ENCODE data around the gene STXBP6.

Gene STXBP6

DNA sequence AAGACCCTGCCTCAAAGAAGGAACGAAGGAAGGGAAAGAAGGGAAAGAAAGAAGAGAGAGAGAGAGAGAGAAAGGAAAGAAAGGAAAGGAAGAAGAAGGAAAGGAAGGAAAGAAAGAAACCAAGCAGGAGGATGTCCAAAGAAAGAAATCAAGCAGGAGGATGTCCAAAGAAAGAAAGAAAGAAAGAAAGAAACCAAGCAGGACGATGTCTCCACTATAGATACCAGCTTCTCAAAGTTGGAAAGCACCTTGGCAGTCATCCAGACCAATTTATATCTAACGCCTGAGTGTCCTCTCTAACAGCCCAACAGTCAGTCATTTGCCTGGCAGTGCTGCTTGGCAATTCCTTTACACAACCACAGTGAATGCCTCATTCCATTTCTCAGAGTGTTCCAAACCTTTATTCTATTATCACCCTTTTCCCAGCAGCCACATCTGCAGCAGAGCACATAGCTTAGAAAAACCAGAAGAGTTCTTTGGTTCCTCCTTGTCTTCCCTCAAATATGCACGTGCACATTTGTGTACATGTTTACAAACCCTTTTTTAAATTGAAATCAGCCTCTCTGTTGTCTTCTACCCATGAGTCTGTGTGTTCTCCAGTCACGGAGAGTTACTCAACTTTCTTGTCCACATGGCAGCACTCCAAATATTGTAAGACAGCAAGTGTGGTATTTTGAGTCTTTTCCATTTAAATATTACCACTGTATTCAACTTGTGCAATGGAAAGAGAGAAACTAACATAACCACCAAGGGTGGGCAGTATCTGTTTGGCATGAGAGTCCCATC, 138.4 kb downstream of the STXBP6 start:
- no peak overlapping the region for H3K27ac ChIP-seq (ENCODE audit: low read depth in 2 of 2, low read length in 2 of 2)
- H3K4me1 ChIP-seq (ENCODE audit: control insufficient read depth in 2 of 2, insufficient read depth in 2 of 2, low read length in 2 of 2), result peaks cover 0 to 14% of the 10 kb centered on the region in 2 donors
- no peaks in the 10 kb centered on the region for H3K27me3 ChIP-seq (ENCODE audit: control insufficient read depth in 2 of 2, insufficient read depth in 2 of 2, low read length in 2 of 2)
- no peaks in the 10 kb centered on the region for H3K36me3 ChIP-seq (ENCODE audit: control insufficient read depth in 2 of 2, insufficient read depth in 2 of 2, low read length in 2 of 2)
- H3K9ac ChIP-seq (ENCODE audit: low read depth in 1 of 2, low read length in 2 of 2), result no peak overlapping the region
- H3K9me3 ChIP-seq (ENCODE audit: control insufficient read depth in 2 of 2, low read length in 2 of 2), result no peaks in the 10 kb centered on the region
- no peak overlapping the region for H3K4me3 ChIP-seq (ENCODE audit: low read length in 2 of 2)

DNA sequence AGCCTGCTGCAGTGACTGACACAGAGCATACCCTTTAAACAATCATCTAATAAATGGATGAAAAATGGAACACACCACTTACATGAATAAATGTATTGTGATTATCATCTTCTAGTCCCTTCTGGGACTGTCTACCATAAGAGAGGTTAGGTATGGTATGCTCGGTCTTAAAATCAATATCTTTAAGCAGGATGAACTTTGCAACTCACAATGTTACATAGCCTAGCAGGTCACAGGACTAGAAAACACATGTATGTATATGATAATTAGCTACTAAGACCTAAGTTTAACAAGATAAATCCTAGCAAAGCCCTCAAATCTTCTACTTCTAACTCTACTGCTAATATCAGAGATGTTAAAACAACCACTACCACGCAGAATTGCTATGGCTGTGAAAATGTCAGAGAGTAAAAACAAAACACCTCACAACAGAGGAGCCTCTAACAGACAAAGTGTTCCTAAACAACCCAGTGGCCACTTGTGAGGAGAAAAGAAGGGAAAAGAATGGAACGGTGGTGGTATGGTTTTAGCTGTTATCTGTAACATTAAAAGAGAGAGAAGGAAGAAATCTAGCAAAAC, 139.4 kb downstream of the STXBP6 start:
- no peaks in the 10 kb centered on the region for H3K9me3 ChIP-seq (ENCODE audit: control insufficient read depth in 2 of 2, low read length in 2 of 2)
- H3K27me3 ChIP-seq (ENCODE audit: control insufficient read depth in 2 of 2, insufficient read depth in 2 of 2, low read length in 2 of 2), result no peaks in the 10 kb centered on the region
- H3K9ac ChIP-seq (ENCODE audit: low read depth in 1 of 2, low read length in 2 of 2), result no peak overlapping the region
- H3K36me3 ChIP-seq (ENCODE audit: control insufficient read depth in 2 of 2, insufficient read depth in 2 of 2, low read length in 2 of 2), result no peaks in the 10 kb centered on the region
- no peak overlapping the region for H3K4me3 ChIP-seq (ENCODE audit: low read length in 2 of 2)
- H3K27ac ChIP-seq (ENCODE audit: low read depth in 2 of 2, low read length in 2 of 2), result no peak overlapping the region
- peaks cover 0 to 12% of the 10 kb centered on the region in 2 donors for H3K4me1 ChIP-seq (ENCODE audit: control insufficient read depth in 2 of 2, insufficient read depth in 2 of 2, low read length in 2 of 2)

DNA sequence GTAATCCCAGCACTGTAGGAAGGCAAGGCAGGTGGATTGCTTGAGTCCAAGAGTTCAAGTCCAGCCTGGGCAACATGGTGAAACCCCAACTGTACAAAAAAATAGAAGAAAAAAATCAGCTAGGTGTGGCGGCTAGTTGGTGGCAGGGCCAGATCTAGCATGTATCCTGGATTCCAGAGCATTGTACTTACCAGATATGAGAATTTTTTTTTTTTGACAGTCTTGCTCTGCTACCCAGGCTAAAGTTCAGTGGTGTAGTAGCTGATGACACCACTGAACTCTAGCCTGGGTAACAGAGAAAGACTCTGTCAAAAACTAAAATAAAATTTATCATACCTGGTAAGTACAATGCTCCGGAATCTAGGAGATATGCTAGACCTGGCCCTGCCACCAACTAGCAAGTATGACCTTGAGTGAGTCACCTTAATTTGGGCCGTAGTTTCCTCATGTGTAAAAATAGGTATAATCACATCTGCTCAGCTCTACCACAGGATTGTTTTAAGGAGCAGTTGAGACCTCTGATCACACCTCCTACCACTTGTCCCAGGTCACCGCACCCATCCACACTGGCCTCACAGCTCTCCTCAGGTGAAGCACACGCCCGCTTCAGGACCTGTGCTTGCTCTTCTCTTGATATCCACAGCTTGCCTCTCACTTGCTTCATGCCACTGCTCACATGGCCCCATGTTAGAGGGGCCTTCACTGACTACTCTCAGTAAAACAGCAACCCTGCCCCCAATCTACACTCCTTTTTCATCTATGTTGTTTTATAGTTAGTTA, 140.2 kb downstream of the STXBP6 start:
- H3K4me3 ChIP-seq (ENCODE audit: low read length in 2 of 2), result no peak overlapping the region
- no peaks in the 10 kb centered on the region for H3K9me3 ChIP-seq (ENCODE audit: control insufficient read depth in 2 of 2, low read length in 2 of 2)
- no peak overlapping the region for H3K27ac ChIP-seq (ENCODE audit: low read depth in 2 of 2, low read length in 2 of 2)
- no peaks in the 10 kb centered on the region for H3K36me3 ChIP-seq (ENCODE audit: control insufficient read depth in 2 of 2, insufficient read depth in 2 of 2, low read length in 2 of 2)
- no peak overlapping the region for H3K9ac ChIP-seq (ENCODE audit: low read depth in 1 of 2, low read length in 2 of 2)
- H3K4me1 ChIP-seq (ENCODE audit: control insufficient read depth in 2 of 2, insufficient read depth in 2 of 2, low read length in 2 of 2), result peaks cover 0 to 12% of the 10 kb centered on the region in 2 donors
- no peaks in the 10 kb centered on the region for H3K27me3 ChIP-seq (ENCODE audit: control insufficient read depth in 2 of 2, insufficient read depth in 2 of 2, low read length in 2 of 2)

DNA sequence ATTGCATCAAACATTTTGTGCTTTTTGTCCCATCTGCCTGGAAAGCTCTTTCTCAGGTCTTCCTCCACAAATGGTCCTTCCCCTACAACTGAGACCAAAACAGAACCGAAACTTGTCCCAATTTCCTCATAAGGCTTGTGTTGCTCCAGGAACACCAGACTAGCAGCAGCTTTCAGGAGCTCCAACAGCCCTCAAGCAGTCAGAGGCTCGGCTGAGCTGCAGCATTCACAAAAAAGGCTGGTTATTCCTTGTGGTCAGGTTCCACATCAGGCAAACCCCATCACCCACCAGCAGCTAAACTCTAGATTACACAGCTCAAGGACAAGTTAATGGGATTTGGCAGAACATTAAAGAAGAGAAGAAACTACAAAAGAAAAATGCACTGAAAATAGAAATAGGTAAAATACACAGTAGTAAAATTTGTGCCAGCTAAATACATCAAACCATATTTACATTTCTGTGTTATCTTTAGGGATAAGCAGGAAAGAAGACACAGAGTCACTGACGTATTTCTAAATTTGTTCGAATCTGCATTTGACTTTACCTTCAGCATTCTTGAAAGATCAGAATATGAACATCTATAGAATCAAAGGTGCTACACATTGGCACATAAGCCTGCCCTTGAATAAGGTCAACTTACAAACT, 141.2 kb downstream of the STXBP6 start:
- no peak overlapping the region for H3K27ac ChIP-seq (ENCODE audit: low read depth in 2 of 2, low read length in 2 of 2)

DNA sequence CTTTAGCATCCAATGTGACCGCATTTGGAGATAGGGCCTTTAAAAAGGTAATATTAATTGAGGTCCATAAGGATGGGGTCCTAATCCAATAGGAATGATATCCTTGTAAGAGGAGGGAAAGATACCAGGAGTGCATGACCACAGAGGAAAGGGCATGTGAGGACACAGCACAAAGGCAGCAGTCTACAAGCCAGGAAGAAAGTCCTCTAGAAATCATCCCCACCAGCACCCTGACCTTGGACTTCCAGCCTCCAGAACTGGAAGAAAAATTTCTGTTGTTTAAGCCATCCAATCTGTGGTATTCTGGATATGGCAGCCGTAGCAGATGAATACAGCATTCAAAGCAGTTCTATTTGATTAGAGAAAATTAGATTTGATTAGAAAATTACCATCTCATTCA, 145.4 kb downstream of the STXBP6 start:
- Histone ChIP-seq H3K27me3 (ENCODE audit: control insufficient read depth in 2 of 2, insufficient read depth in 2 of 2, low read length in 2 of 2) (no peaks in the 10 kb centered on the region), H3K4me3 (ENCODE audit: low read length in 2 of 2) (no peak overlapping the region), H3K9ac (ENCODE audit: low read depth in 1 of 2, low read length in 2 of 2) (no peak overlapping the region), H3K9me3 (ENCODE audit: control insufficient read depth in 2 of 2, low read length in 2 of 2) (no peaks in the 10 kb centered on the region), H3K4me1 (ENCODE audit: control insufficient read depth in 2 of 2, insufficient read depth in 2 of 2, low read length in 2 of 2) (no peaks in the 10 kb centered on the region), H3K36me3 (ENCODE audit: control insufficient read depth in 2 of 2, insufficient read depth in 2 of 2, low read length in 2 of 2) (no peaks in the 10 kb centered on the region), H3K27ac (ENCODE audit: low read depth in 2 of 2, low read length in 2 of 2) (no peak overlapping the region)

More for the DNA sequence above, 141.2 kb downstream of the STXBP6 start:
- no peaks in the 10 kb centered on the region for H3K27me3 ChIP-seq (ENCODE audit: control insufficient read depth in 2 of 2, insufficient read depth in 2 of 2, low read length in 2 of 2)
- H3K4me3 ChIP-seq (ENCODE audit: low read length in 2 of 2), result no peak overlapping the region
- no peak overlapping the region for H3K9ac ChIP-seq (ENCODE audit: low read depth in 1 of 2, low read length in 2 of 2)
- H3K9me3 ChIP-seq (ENCODE audit: control insufficient read depth in 2 of 2, low read length in 2 of 2), result no peaks in the 10 kb centered on the region
- H3K4me1 ChIP-seq (ENCODE audit: control insufficient read depth in 2 of 2, insufficient read depth in 2 of 2, low read length in 2 of 2), result peaks cover 0 to 12% of the 10 kb centered on the region in 2 donors
- no peaks in the 10 kb centered on the region for H3K36me3 ChIP-seq (ENCODE audit: control insufficient read depth in 2 of 2, insufficient read depth in 2 of 2, low read length in 2 of 2)

DNA sequence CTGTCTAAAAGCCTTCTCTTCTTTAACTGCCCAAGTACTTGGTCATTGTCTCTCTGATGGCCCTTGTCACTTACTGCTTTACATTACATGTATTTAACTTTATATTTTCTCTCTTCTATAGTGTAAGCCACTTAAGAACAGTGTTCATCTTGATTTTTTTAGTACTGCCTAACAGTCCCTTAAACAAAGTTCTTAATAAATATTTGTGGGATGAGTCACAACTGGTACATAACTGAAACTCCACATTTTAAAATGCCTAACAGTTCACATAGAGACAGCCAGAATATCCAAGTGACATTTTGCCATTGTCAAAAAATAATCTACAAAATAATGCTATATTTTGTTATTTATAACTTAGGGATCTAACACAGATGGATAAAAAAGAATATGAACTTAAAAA, 146.6 kb downstream of the STXBP6 start:
- Histone ChIP-seq H3K27ac (ENCODE audit: low read depth in 2 of 2, low read length in 2 of 2) (no peak overlapping the region), H3K9ac (ENCODE audit: low read depth in 1 of 2, low read length in 2 of 2) (no peak overlapping the region)

DNA sequence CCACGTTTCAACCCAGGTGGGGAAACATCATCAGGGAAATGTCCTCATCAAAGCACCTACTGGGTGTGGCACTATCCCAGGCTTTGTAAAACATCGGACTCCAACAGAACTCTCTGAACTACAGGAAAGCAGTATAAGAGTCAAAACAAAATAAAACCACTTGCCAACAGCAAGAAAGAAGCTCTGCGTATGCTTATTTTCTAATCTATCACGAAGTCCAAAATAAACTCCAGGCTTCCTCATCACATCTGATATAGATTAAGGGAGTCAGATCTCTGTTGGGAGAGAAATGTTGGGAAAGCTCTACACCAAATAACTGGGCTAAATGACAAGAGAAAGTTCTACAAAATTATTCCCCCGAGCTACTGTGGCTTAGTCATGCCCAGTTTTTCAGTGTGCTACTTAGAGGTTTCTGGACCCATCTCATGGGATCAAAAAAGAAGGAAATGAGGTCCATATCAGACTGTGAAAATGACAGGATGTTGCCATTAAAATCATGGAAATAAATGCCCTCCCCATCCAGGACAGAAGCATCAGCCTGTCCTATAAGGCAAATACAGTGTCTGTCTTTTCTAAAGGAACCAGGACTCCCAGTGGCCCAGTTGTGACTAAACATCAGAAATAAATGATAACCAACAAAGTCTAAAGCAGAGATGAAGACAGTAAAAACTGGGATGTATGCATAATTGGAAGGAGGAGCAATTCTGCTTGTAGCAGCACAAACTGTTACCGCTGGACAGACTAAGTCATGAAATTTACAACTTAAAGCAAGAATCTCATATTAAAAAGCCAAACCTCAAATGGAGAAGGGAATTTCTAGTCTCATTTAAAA, 149.5 kb downstream of the STXBP6 start:
- Histone ChIP-seq H3K9me3 (ENCODE audit: control insufficient read depth in 2 of 2, low read length in 2 of 2) (no peaks in the 10 kb centered on the region), H3K36me3 (ENCODE audit: control insufficient read depth in 2 of 2, insufficient read depth in 2 of 2, low read length in 2 of 2) (no peaks in the 10 kb centered on the region), H3K4me1 (ENCODE audit: control insufficient read depth in 2 of 2, insufficient read depth in 2 of 2, low read length in 2 of 2) (no peaks in the 10 kb centered on the region), H3K27me3 (ENCODE audit: control insufficient read depth in 2 of 2, insufficient read depth in 2 of 2, low read length in 2 of 2) (no peaks in the 10 kb centered on the region), H3K9ac (ENCODE audit: low read depth in 1 of 2, low read length in 2 of 2) (no peak overlapping the region), H3K4me3 (ENCODE audit: low read length in 2 of 2) (no peak overlapping the region), H3K27ac (ENCODE audit: low read depth in 2 of 2, low read length in 2 of 2) (no peak overlapping the region)

More for the DNA sequence above, 146.6 kb downstream of the STXBP6 start:
- no peak overlapping the region for H3K4me3 ChIP-seq (ENCODE audit: low read length in 2 of 2)
- no peaks in the 10 kb centered on the region for H3K9me3 ChIP-seq (ENCODE audit: control insufficient read depth in 2 of 2, low read length in 2 of 2)
- no peaks in the 10 kb centered on the region for H3K4me1 ChIP-seq (ENCODE audit: control insufficient read depth in 2 of 2, insufficient read depth in 2 of 2, low read length in 2 of 2)
- no peaks in the 10 kb centered on the region for H3K36me3 ChIP-seq (ENCODE audit: control insufficient read depth in 2 of 2, insufficient read depth in 2 of 2, low read length in 2 of 2)
- H3K27me3 ChIP-seq (ENCODE audit: control insufficient read depth in 2 of 2, insufficient read depth in 2 of 2, low read length in 2 of 2), result no peaks in the 10 kb centered on the region

DNA sequence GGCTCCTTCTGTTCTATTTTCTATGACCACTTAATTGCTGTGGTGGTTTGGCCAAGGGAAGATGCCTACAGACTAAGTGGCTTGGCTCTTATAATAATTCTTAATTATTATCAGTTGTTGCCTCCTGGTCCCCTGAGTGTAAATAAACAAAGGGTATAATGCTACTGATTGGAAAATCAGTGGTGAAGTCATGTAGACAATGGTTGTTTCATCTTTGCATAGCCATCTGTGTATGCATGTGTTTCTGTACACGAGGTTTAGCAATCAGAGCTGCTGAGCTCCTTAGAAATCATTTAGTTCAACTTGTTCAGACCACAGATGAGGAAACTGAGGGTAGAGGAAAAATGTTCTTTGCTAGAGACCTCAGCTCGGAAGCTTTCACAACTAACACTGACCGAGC, 152.2 kb downstream of the STXBP6 start:
- Histone ChIP-seq H3K4me1 (ENCODE audit: control insufficient read depth in 2 of 2, insufficient read depth in 2 of 2, low read length in 2 of 2) (no peaks in the 10 kb centered on the region), H3K27ac (ENCODE audit: low read depth in 2 of 2, low read length in 2 of 2) (no peak overlapping the region), H3K4me3 (ENCODE audit: low read length in 2 of 2) (no peak overlapping the region), H3K9ac (ENCODE audit: low read depth in 1 of 2, low read length in 2 of 2) (no peak overlapping the region), H3K9me3 (ENCODE audit: control insufficient read depth in 2 of 2, low read length in 2 of 2) (no peaks in the 10 kb centered on the region), H3K36me3 (ENCODE audit: control insufficient read depth in 2 of 2, insufficient read depth in 2 of 2, low read length in 2 of 2) (no peaks in the 10 kb centered on the region), H3K27me3 (ENCODE audit: control insufficient read depth in 2 of 2, insufficient read depth in 2 of 2, low read length in 2 of 2) (no peaks in the 10 kb centered on the region)

DNA sequence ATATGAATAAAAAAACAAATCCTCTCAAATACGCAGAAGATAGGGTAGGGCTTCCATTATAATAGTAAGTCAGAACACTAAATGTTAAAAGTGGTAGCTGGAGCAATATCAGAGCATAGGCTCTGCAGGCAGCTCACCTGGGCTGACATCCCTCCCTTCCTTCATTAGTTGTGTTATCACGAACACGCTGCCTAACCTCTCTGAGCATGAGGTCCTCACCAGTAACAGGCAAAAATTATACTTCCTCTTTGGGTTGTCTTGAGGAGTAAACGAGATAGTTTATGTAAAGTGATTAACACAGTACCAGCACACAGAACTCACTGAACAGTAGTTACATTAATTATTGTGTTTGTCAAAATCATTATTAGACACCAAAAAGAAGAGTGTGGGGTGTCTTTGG, 154.3 kb downstream of the STXBP6 start:
- H3K36me3 ChIP-seq (ENCODE audit: control insufficient read depth in 2 of 2, insufficient read depth in 2 of 2, low read length in 2 of 2), result no peaks in the 10 kb centered on the region
- H3K27me3 ChIP-seq (ENCODE audit: control insufficient read depth in 2 of 2, insufficient read depth in 2 of 2, low read length in 2 of 2), result no peaks in the 10 kb centered on the region
- H3K9me3 ChIP-seq (ENCODE audit: control insufficient read depth in 2 of 2, low read length in 2 of 2), result no peaks in the 10 kb centered on the region
- no peak overlapping the region for H3K4me3 ChIP-seq (ENCODE audit: low read length in 2 of 2)
- no peak overlapping the region for H3K9ac ChIP-seq (ENCODE audit: low read depth in 1 of 2, low read length in 2 of 2)
- H3K27ac ChIP-seq (ENCODE audit: low read depth in 2 of 2, low read length in 2 of 2), result no peak overlapping the region
- no peaks in the 10 kb centered on the region for H3K4me1 ChIP-seq (ENCODE audit: control insufficient read depth in 2 of 2, insufficient read depth in 2 of 2, low read length in 2 of 2)

Measured in mucosa of rectum (tissue), 2 donors.